Measurements from ENCODE around the gene CD274.

CD274 gene

GRCh38 chr9:5435912-5436311 is 14.4 kb upstream of the CD274 start:
- no peak overlapping the region for H4K5ac ChIP-seq (ENCODE audit: low read length)
- no peak overlapping the region for H2BK5ac ChIP-seq (ENCODE audit: low read length)
- no peak overlapping the region for H3K56ac ChIP-seq (ENCODE audit: low read length)
- no peak for DNase-seq
- no peaks in the 10 kb centered on the region for H3K79me1 ChIP-seq (ENCODE audit: low read length)
- H3K4me1 ChIP-seq (ENCODE audit: control insufficient read depth, low read depth, low read length) = peaks cover 5% of the 10 kb centered on the region
- H2AK5ac ChIP-seq (ENCODE audit: low read length) = no peak overlapping the region
- H3K4me3 ChIP-seq (ENCODE audit: low read length) = no peak overlapping the region
- H2BK15ac ChIP-seq (replicated peaks; ENCODE audit: low read depth) = no peak overlapping the region
- no peak overlapping the region for H3K4ac ChIP-seq (ENCODE audit: low read depth, low read length)
- no peak overlapping the region for H3K27ac ChIP-seq (ENCODE audit: low read depth, low read length)
- H3K18ac ChIP-seq (ENCODE audit: low read length) = no peak overlapping the region
- peaks cover 2% of the 10 kb centered on the region for H3K36me3 ChIP-seq (ENCODE audit: control insufficient read depth, insufficient read depth, low read length)
- no peak overlapping the region for H4K8ac ChIP-seq (ENCODE audit: low read depth, low read length)
- no CpG with 5 or more reads among the region's 3 CpGs for WGBS (ENCODE audit: extremely low coverage, insufficient coverage, low lambda C conversion rate)
- no peaks in the 10 kb centered on the region for H3K27me3 ChIP-seq (ENCODE audit: insufficient read depth, low read length, poor library complexity)
- no peak overlapping the region for H2BK120ac ChIP-seq (ENCODE audit: low read depth, low read length)
- no peaks in the 10 kb centered on the region for H3K79me2 ChIP-seq (ENCODE audit: control insufficient read depth, insufficient read depth, low read length)
- no peak overlapping the region for H3K4me2 ChIP-seq (ENCODE audit: low read length)
- H3K23ac ChIP-seq (ENCODE audit: low read length) = no peak overlapping the region
- H3K9ac ChIP-seq (ENCODE audit: low read length) = no peak overlapping the region

DNA sequence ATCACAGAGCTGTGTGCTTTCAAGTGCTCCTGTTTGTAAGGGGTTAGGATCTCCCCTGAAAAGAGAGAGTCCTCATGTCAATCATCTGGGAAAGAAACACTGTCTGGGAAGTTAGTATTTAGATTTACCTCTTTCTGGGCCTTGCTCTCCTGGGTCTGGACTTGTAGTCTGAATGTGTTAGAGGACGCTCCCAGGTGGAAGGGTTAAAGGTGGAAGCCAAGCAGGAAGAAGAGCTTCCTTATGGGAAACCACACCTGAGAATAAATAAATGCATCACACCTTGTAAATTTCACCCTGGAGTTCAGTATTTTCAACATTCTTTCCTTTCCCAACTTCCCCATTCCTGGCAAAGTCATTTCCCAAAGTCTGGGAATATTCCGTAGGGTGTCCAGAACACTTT is 13.9 kb upstream of the CD274 start:
- H4K8ac ChIP-seq (ENCODE audit: low read depth, low read length) = no peak overlapping the region
- H3K4me3 ChIP-seq (ENCODE audit: low read length) = no peak overlapping the region
- no peak overlapping the region for H3K18ac ChIP-seq (ENCODE audit: low read length)
- no peak overlapping the region for H3K9ac ChIP-seq (ENCODE audit: low read length)
- peaks cover 5% of the 10 kb centered on the region for H3K4me1 ChIP-seq (ENCODE audit: control insufficient read depth, low read depth, low read length)
- H2AK5ac ChIP-seq (ENCODE audit: low read length) = no peak overlapping the region
- no peaks in the 10 kb centered on the region for H3K27me3 ChIP-seq (ENCODE audit: insufficient read depth, low read length, poor library complexity)
- H2BK5ac ChIP-seq (ENCODE audit: low read length) = no peak overlapping the region
- H3K23ac ChIP-seq (ENCODE audit: low read length) = no peak overlapping the region
- H4K5ac ChIP-seq (ENCODE audit: low read length) = no peak overlapping the region
- no CpG with 5 or more reads among the region's 2 CpGs for WGBS (ENCODE audit: extremely low coverage, insufficient coverage, low lambda C conversion rate)
- H3K79me2 ChIP-seq (ENCODE audit: control insufficient read depth, insufficient read depth, low read length) = no peaks in the 10 kb centered on the region
- no peaks in the 10 kb centered on the region for H3K79me1 ChIP-seq (ENCODE audit: low read length)
- no peak overlapping the region for H3K27ac ChIP-seq (ENCODE audit: low read depth, low read length)
- peaks cover 2% of the 10 kb centered on the region for H3K36me3 ChIP-seq (ENCODE audit: control insufficient read depth, insufficient read depth, low read length)
- no peak overlapping the region for H3K4ac ChIP-seq (ENCODE audit: low read depth, low read length)
- no peak for DNase-seq
- H3K4me2 ChIP-seq (ENCODE audit: low read length) = no peak overlapping the region
- H2BK15ac ChIP-seq (replicated peaks; ENCODE audit: low read depth) = no peak overlapping the region
- no peak overlapping the region for H3K56ac ChIP-seq (ENCODE audit: low read length)
- H2BK120ac ChIP-seq (ENCODE audit: low read depth, low read length) = no peak overlapping the region

- no peak within 1 kb of the TSS for H3K23ac ChIP-seq (ENCODE audit: low read length)
- no peak within 1 kb of the TSS for H2BK120ac ChIP-seq (ENCODE audit: low read depth, low read length)
- H3K4ac ChIP-seq (ENCODE audit: low read depth, low read length) = peak within 1 kb of the TSS; percentile 83
- DNase-seq = peak; percentile 98
- peak within 1 kb of the TSS; percentile 26 for H4K5ac ChIP-seq (ENCODE audit: low read length)
- H4K8ac ChIP-seq (ENCODE audit: low read depth, low read length) = peak within 1 kb of the TSS; percentile 1
- no peaks in the 10 kb centered on the region for H3K79me1 ChIP-seq (ENCODE audit: low read length)
- H2BK5ac ChIP-seq (ENCODE audit: low read length) = peak within 1 kb of the TSS; percentile 70
- peak within 1 kb of the TSS; percentile 96 for H3K9ac ChIP-seq (ENCODE audit: low read length)
- WGBS (ENCODE audit: extremely low coverage, insufficient coverage, low lambda C conversion rate) = no CpG with 5 or more reads among the region's 55 CpGs
- no peaks in the 10 kb centered on the region for H3K27me3 ChIP-seq (ENCODE audit: insufficient read depth, low read length, poor library complexity)
- H2AK5ac ChIP-seq (ENCODE audit: low read length) = no peak within 1 kb of the TSS
- H3K27ac ChIP-seq (ENCODE audit: low read depth, low read length) = peak within 1 kb of the TSS; percentile 76
- H3K4me3 ChIP-seq (ENCODE audit: low read length) = peak within 1 kb of the TSS; percentile 88
- H3K18ac ChIP-seq (ENCODE audit: low read length) = peak within 1 kb of the TSS; percentile 64
- peak within 1 kb of the TSS; percentile 99 for H3K56ac ChIP-seq (ENCODE audit: low read length)
- H3K4me2 ChIP-seq (ENCODE audit: low read length) = peak within 1 kb of the TSS; percentile 32
- H2BK15ac ChIP-seq (replicated peaks; ENCODE audit: low read depth) = no peak within 1 kb of the TSS
- H3K4me1 ChIP-seq (ENCODE audit: control insufficient read depth, low read depth, low read length) = peaks cover 5% of the 10 kb centered on the region
- no peaks in the 10 kb centered on the region for H3K79me2 ChIP-seq (ENCODE audit: control insufficient read depth, insufficient read depth, low read length)
- H3K36me3 ChIP-seq (ENCODE audit: control insufficient read depth, insufficient read depth, low read length) = peaks cover 2% of the 10 kb centered on the region
These were observed 12.8 kb upstream of the CD274 start, which contains the start of gene PLGRKT for GRCh38 chr9:5437254-5438216. Gene PLGRKT (minus strand): TSS chr9:5437925. CDS start chr9:5431977, 5,948 bp downstream.

DNA sequence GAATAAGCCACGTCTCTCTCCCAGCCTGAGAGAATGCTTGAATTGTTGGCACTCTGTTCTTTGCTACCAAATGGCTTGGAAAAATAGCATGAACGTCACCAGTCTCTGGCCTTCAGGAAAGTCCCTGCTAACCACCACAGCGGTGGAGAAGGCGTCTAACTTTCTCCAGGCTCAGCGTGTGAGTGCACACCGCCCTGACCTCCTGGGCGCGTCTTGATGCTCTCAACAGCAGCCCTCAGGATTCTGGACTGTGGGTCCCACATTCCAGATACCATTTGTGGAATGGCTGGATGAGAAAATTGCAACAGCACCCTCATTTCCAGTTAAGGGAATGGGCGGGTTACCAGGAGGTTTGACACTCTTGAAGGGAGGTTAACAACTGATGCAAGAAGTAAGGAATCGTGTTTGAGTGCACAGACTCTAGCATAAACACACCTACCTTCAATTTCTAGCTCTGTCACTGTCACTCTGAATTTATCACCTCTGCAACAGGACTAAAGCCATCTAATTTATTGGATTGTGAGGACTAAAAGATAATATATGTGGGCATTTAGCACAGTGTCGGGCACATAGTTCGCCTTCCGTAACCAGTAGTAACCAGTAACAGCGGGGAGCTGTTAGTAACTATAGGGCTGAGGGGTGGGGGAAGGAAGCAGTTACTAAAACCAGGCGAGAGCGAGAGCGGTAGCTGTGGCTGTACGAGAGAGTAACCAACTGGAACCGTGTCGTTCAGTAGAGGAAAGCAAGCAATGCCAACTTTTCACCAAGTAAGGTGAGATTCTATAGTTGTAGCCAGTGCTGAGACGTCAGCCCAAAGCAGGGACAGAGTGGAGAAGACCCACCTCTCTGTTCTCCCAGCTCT is 11.8 kb upstream of the CD274 start:
- no CpG with 5 or more reads among the region's 21 CpGs for WGBS (ENCODE audit: extremely low coverage, insufficient coverage, low lambda C conversion rate)
- DNase-seq = no peak

GRCh38 chr9:5440426-5440825 is 9.9 kb upstream of the CD274 start:
- WGBS (ENCODE audit: extremely low coverage, insufficient coverage, low lambda C conversion rate) = no CpG with 5 or more reads among the region's 3 CpGs
- no peaks in the 10 kb centered on the region for H3K79me1 ChIP-seq (ENCODE audit: low read length)
- no peak overlapping the region for H2BK5ac ChIP-seq (ENCODE audit: low read length)
- peaks cover 2% of the 10 kb centered on the region for H3K36me3 ChIP-seq (ENCODE audit: control insufficient read depth, insufficient read depth, low read length)
- H3K79me2 ChIP-seq (ENCODE audit: control insufficient read depth, insufficient read depth, low read length) = no peaks in the 10 kb centered on the region
- no peak overlapping the region for H2AK5ac ChIP-seq (ENCODE audit: low read length)
- no peak overlapping the region for H3K9ac ChIP-seq (ENCODE audit: low read length)
- H3K4me3 ChIP-seq (ENCODE audit: low read length) = no peak overlapping the region
- no peak overlapping the region for H3K23ac ChIP-seq (ENCODE audit: low read length)
- peaks cover 5% of the 10 kb centered on the region for H3K4me1 ChIP-seq (ENCODE audit: control insufficient read depth, low read depth, low read length)
- no peaks in the 10 kb centered on the region for H3K27me3 ChIP-seq (ENCODE audit: insufficient read depth, low read length, poor library complexity)
- no peak overlapping the region for H2BK120ac ChIP-seq (ENCODE audit: low read depth, low read length)
- no peak overlapping the region for H3K56ac ChIP-seq (ENCODE audit: low read length)
- no peak overlapping the region for H3K4ac ChIP-seq (ENCODE audit: low read depth, low read length)
- no peak overlapping the region for H4K5ac ChIP-seq (ENCODE audit: low read length)
- no peak overlapping the region for H4K8ac ChIP-seq (ENCODE audit: low read depth, low read length)
- no peak overlapping the region for H3K18ac ChIP-seq (ENCODE audit: low read length)
- H3K4me2 ChIP-seq (ENCODE audit: low read length) = no peak overlapping the region
- peak; percentile 55 for DNase-seq
- no peak overlapping the region for H2BK15ac ChIP-seq (replicated peaks; ENCODE audit: low read depth)
- no peak overlapping the region for H3K27ac ChIP-seq (ENCODE audit: low read depth, low read length)

More for the DNA sequence above, 11.8 kb upstream of the CD274 start:
- H3K79me1 ChIP-seq (ENCODE audit: low read length) = no peaks in the 10 kb centered on the region
- no peak overlapping the region for H2BK120ac ChIP-seq (ENCODE audit: low read depth, low read length)
- H3K36me3 ChIP-seq (ENCODE audit: control insufficient read depth, insufficient read depth, low read length) = peaks cover 2% of the 10 kb centered on the region
- H3K18ac ChIP-seq (ENCODE audit: low read length) = no peak overlapping the region
- peak overlapping the region; percentile 1 for H4K8ac ChIP-seq (ENCODE audit: low read depth, low read length)
- H3K4me2 ChIP-seq (ENCODE audit: low read length) = peak overlapping the region; percentile 17
- H3K4me1 ChIP-seq (ENCODE audit: control insufficient read depth, low read depth, low read length) = peaks cover 5% of the 10 kb centered on the region
- no peaks in the 10 kb centered on the region for H3K27me3 ChIP-seq (ENCODE audit: insufficient read depth, low read length, poor library complexity)
- H2BK5ac ChIP-seq (ENCODE audit: low read length) = no peak overlapping the region
- H3K27ac ChIP-seq (ENCODE audit: low read depth, low read length) = no peak overlapping the region
- no peak overlapping the region for H3K4me3 ChIP-seq (ENCODE audit: low read length)
- H4K5ac ChIP-seq (ENCODE audit: low read length) = peak overlapping the region; percentile 26
- peak overlapping the region; percentile 57 for H3K9ac ChIP-seq (ENCODE audit: low read length)
- H3K4ac ChIP-seq (ENCODE audit: low read depth, low read length) = no peak overlapping the region
- H3K56ac ChIP-seq (ENCODE audit: low read length) = peak overlapping the region; percentile 77
- H2BK15ac ChIP-seq (replicated peaks; ENCODE audit: low read depth) = no peak overlapping the region
- H3K79me2 ChIP-seq (ENCODE audit: control insufficient read depth, insufficient read depth, low read length) = no peaks in the 10 kb centered on the region
- peak overlapping the region; percentile 4 for H2AK5ac ChIP-seq (ENCODE audit: low read length)
- H3K23ac ChIP-seq (ENCODE audit: low read length) = no peak overlapping the region

Data from mesendoderm (in vitro differentiated cells).